Mammary epithelial cell (primary cell): Measurements from ENCODE around the gene TUBA1B.

ENCODE experiments used
- EZH2 ChIP-seq: IDR thresholded peaks from 2 replicates; pipeline ENCODE4 v1.6.1; 2012; ENCODE audit warnings: low read length, inconsistent platforms, borderline replicate concordance
- TF ChIP-seq, protein P1 (sequence below), 2 donors: IDR thresholded peaks in 1 of 2; conservative IDR thresholded peaks in 1 of 2; 2 replicates each; pipeline ENCODE4 v1.5.1; 2011 to 2012; ENCODE audit warnings: inconsistent platforms in 2 of 2, low read length in 2 of 2, mild to moderate bottlenecking in 2 of 2, control low read depth in 1 of 2, low read depth in 1 of 2; ENCODE audit not compliant: insufficient read depth in 1 of 2; ENCODE audit errors: extremely low read depth in 1 of 2

DNA sequence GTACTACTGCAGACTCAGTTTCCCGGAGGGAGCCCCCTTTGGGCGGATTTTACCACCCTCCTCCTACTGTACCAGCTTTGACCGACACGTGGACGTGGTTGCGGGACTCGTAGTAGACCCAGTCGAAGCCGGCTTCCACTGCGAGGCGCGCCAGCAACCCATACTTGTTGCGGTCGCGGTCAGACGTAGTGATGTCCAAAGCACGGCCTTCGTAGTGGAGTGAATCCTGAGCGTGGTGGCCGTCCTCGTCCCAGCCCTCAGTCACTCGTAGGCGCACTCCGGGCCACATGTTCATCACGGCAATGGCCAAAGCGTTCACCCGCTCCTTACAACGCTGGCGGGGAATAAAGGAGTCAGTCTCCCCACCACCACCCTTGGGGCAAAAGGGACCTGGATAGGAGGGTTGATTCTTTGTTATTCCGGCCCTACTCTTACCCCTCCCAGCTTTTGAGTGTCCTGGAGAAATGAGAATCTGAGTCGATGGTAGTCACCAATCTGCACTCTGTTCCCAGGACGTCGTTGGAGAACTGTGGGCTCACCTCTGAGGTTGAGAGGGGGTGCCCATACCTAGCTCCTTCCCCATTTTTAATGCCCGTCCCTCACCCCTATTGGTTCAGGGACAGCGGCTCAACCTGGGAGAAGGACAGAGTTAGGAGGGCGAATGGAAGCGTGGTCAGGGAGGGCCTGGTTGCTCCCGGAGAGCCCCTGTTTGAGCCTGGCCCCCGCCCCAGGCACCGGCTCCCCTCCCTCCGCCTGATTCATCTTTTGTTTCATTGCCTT lies 39.9 kb downstream of the TUBA1B start:
- TF ChIP-seq, protein P1, sequence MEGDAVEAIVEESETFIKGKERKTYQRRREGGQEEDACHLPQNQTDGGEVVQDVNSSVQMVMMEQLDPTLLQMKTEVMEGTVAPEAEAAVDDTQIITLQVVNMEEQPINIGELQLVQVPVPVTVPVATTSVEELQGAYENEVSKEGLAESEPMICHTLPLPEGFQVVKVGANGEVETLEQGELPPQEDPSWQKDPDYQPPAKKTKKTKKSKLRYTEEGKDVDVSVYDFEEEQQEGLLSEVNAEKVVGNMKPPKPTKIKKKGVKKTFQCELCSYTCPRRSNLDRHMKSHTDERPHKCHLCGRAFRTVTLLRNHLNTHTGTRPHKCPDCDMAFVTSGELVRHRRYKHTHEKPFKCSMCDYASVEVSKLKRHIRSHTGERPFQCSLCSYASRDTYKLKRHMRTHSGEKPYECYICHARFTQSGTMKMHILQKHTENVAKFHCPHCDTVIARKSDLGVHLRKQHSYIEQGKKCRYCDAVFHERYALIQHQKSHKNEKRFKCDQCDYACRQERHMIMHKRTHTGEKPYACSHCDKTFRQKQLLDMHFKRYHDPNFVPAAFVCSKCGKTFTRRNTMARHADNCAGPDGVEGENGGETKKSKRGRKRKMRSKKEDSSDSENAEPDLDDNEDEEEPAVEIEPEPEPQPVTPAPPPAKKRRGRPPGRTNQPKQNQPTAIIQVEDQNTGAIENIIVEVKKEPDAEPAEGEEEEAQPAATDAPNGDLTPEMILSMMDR (conservative IDR thresholded peaks at IDR 0.05 in 1 of 2, IDR thresholded peaks at IDR 0.05 in 1 of 2; ENCODE audit: extremely low read depth in 1 of 2, insufficient read depth in 1 of 2, low read depth in 1 of 2, low read length in 2 of 2), result no peak
- TF ChIP-seq EZH2, result no peak
